ENCODE measurements around the gene ZNF76. TPM values are rescaled to one million over a fixed set of nuclear protein-coding genes. Genes with fewer than 3 reads are reported as not detected.

Gene ZNF76
- total and polyA plus RNA-seq, 7 donors = 17.9 to 37.3 (median 24.6) TPM

GRCh38 chr6:35273822-35274559 is 14.5 kb downstream of the ZNF76 start:
- H3K27ac ChIP-seq = peak overlapping the region; percentile 42
- H3K27me3 ChIP-seq (ENCODE audit: insufficient read depth in 3 of 3, low read length in 2 of 3) = no peaks in the 10 kb centered on the region
- peaks cover 25% of the 10 kb centered on the region for H3K4me1 ChIP-seq
- intact Hi-C loops (cut with DNase I) = no loop called here
- TF ChIP-seq, protein P1, sequence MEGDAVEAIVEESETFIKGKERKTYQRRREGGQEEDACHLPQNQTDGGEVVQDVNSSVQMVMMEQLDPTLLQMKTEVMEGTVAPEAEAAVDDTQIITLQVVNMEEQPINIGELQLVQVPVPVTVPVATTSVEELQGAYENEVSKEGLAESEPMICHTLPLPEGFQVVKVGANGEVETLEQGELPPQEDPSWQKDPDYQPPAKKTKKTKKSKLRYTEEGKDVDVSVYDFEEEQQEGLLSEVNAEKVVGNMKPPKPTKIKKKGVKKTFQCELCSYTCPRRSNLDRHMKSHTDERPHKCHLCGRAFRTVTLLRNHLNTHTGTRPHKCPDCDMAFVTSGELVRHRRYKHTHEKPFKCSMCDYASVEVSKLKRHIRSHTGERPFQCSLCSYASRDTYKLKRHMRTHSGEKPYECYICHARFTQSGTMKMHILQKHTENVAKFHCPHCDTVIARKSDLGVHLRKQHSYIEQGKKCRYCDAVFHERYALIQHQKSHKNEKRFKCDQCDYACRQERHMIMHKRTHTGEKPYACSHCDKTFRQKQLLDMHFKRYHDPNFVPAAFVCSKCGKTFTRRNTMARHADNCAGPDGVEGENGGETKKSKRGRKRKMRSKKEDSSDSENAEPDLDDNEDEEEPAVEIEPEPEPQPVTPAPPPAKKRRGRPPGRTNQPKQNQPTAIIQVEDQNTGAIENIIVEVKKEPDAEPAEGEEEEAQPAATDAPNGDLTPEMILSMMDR (IDR thresholded peaks at IDR 0.05) = no peak
- H3K4me3 ChIP-seq = no peak overlapping the region
- peak in 2 of 4 donors; percentile 35 to 44 for ATAC-seq
- H3K36me3 ChIP-seq (ENCODE audit: insufficient read depth in 1 of 2, low read depth in 1 of 2) = peaks cover 0 to 5% of the 10 kb centered on the region in 2 donors
- no peaks in the 10 kb centered on the region for H3K9me3 ChIP-seq
- no peak for DNase-seq
- 57 to 71% (median 57%) methylated on average over 4 of the region's 4 CpGs for WGBS, 3 donors

DNA sequence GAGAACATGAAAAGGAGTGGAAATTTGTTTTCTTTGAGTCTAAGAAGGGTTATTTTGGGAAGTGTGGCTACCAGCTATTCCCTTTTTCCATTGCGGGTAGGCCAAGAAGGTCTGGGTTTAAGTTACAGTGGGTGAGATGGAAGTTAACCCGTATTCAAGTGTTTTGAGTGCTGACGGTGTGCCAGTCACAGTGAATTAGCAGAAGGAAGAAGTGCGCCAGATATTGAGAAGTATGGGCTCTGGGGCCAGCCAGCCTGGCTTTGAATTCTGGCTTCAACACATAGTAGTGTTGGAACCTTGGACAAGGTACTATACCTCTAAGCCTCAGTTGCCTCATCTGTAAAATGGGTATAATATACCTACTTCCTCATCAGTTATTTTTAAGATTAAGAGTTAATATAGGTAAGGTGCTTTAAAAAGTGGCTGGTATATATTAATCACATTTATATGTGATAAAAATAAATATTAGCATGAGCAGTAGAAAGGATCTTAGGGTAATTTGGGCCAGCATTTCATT is 16.3 kb downstream of the ZNF76 start:
- Histone ChIP-seq H3K9me3 (no peaks in the 10 kb centered on the region), H3K27me3 (ENCODE audit: insufficient read depth in 3 of 3, low read length in 2 of 3) (no peaks in the 10 kb centered on the region), H3K36me3 (ENCODE audit: insufficient read depth in 1 of 2, low read depth in 1 of 2) (peaks cover 0 to 5% of the 10 kb centered on the region in 2 donors), H3K27ac (peak overlapping the region; percentile 42), H3K4me1 (peaks cover 32% of the 10 kb centered on the region), H3K4me3 (no peak overlapping the region)
- ATAC-seq (peak in 3 of 4 donors; percentile 11 to 27 (median 26)), DNase-seq (no peak)
- 33 to 81% (median 39%) methylated on average over 4 of the region's 4 CpGs for WGBS, 3 donors
- TF ChIP-seq, protein P1 (IDR thresholded peaks at IDR 0.05) = no peak
- intact Hi-C loops (cut with DNase I) = no loop called here

- H3K4me3 ChIP-seq = no peak overlapping the region
- H3K9me3 ChIP-seq = no peaks in the 10 kb centered on the region
- no peaks in the 10 kb centered on the region for H3K27me3 ChIP-seq (ENCODE audit: insufficient read depth in 3 of 3, low read length in 2 of 3)
- 94 to 99% (median 99%) methylated on average over 3 of the region's 3 CpGs for WGBS, 3 donors
- H3K36me3 ChIP-seq (ENCODE audit: insufficient read depth in 1 of 2, low read depth in 1 of 2) = peaks cover 6 to 29% of the 10 kb centered on the region in 2 donors
- TF ChIP-seq, protein P1 (IDR thresholded peaks at IDR 0.05) = no peak
- peaks cover 52% of the 10 kb centered on the region for H3K4me1 ChIP-seq
- DNase-seq (no peak), ATAC-seq (no peak)
- H3K27ac ChIP-seq = no peak overlapping the region
- intact Hi-C loops (cut with DNase I) = no loop called here
These were observed 19.2 kb downstream of the ZNF76 start for GRCh38 chr6:35278708-35279107.

GRCh38 chr6:35280903-35281302 is 21.4 kb downstream of the ZNF76 start:
- H3K27ac ChIP-seq = no peak overlapping the region
- peaks cover 35% of the 10 kb centered on the region for H3K4me1 ChIP-seq
- H3K9me3 ChIP-seq = no peaks in the 10 kb centered on the region
- TF ChIP-seq, protein P1 (IDR thresholded peaks at IDR 0.05) = no peak
- intact Hi-C loops (cut with DNase I) = no loop called here
- H3K4me3 ChIP-seq = no peak overlapping the region
- H3K27me3 ChIP-seq (ENCODE audit: insufficient read depth in 3 of 3, low read length in 2 of 3) = no peaks in the 10 kb centered on the region
- peaks cover 6 to 49% of the 10 kb centered on the region in 2 donors for H3K36me3 ChIP-seq (ENCODE audit: insufficient read depth in 1 of 2, low read depth in 1 of 2)
- DNase-seq (no peak), ATAC-seq (no peak)
- 26 to 57% (median 35%) methylated on average over 4 of the region's 4 CpGs for WGBS, 3 donors

Data from psoas muscle (tissue), 8 donors.